22Rv1 (cell line): ENCODE measurements around the gene CFAP221.

Experiments
- CTCF ChIP-seq: fragments of 450-650 bp; IDR thresholded peaks from 2 replicates; pipeline ENCODE4 v1.5.1; 2017; ENCODE audit warnings: mild to moderate bottlenecking
- ZFX ChIP-seq: fragments of 450-650 bp; IDR thresholded peaks from 2 replicates; pipeline ENCODE4 v1.6.1; 2017; ENCODE audit warnings: antibody characterized with exemption, borderline replicate concordance

GRCh38 chr2:119638685-119639554, 94.7 kb downstream of the CFAP221 start:
- no peak for TF ChIP-seq CTCF
- no peak for TF ChIP-seq ZFX
